8988T (cell line): ENCODE data around the gene ST7L.
A peak's percentile ranks its signal among the peaks of the same experiment; 100 is the strongest.
"Not testable (repeated sequence)": the region's sequence is repeated elsewhere in the genome, so short reads cannot be mapped to it uniquely, and the experiment has no call there.

ENCODE experiments used
- DNase-seq: peaks from one replicate; pipeline ENCODE4 v3.0.0; 2011

Gene ST7L

GRCh38 chr1:112618721-112619517 is at the start of gene ST7L:
Gene ST7L, minus strand, starts transcription at chr1:112619141. Its CDS starts 28 bp downstream, at chr1:112619113.
- peak; percentile 40 for DNase-seq

- DNase-seq: no peak
These were observed 48.0 kb upstream of the ST7L start for GRCh38 chr1:112666946-112667345.

GRCh38 chr1:112665857-112666256 is 46.9 kb upstream of the ST7L start:
- no peak for DNase-seq

- DNase-seq: no peak
These were observed 32.3 kb upstream of the ST7L start for GRCh38 chr1:112651205-112651604.

- DNase-seq: no peak
These were observed 27.3 kb upstream of the ST7L start for GRCh38 chr1:112646225-112646624.

GRCh38 chr1:112643080-112643479 is 24.1 kb upstream of the ST7L start:
- DNase-seq: no peak

- DNase-seq: not testable (repeated sequence)
These were observed 21.5 kb upstream of the ST7L start for GRCh38 chr1:112640437-112640836.

- no peak for DNase-seq
These were observed 19.1 kb upstream of the ST7L start for GRCh38 chr1:112638110-112638428.

GRCh38 chr1:112637254-112638109 is 18.5 kb upstream of the ST7L start:
- no peak for DNase-seq

GRCh38 chr1:112636597-112637253 is 17.8 kb upstream of the ST7L start:
- no peak for DNase-seq

GRCh38 chr1:112636056-112636455 is 17.1 kb upstream of the ST7L start:
- no peak for DNase-seq

- no peak for DNase-seq
These were observed 15.4 kb upstream of the ST7L start for GRCh38 chr1:112634367-112634766.

- DNase-seq: no peak
These were observed 14.7 kb upstream of the ST7L start for GRCh38 chr1:112633628-112634027.

- no peak for DNase-seq
These were observed 10.3 kb upstream of the ST7L start for GRCh38 chr1:112629256-112629655.

GRCh38 chr1:112628516-112628915 is 9.6 kb upstream of the ST7L start:
- DNase-seq: no peak

GRCh38 chr1:112626887-112627286 is 7.9 kb upstream of the ST7L start:
- DNase-seq: no peak

- DNase-seq: no peak
These were observed 7.3 kb upstream of the ST7L start for GRCh38 chr1:112626193-112626592.

- no peak for DNase-seq
These were observed 6.8 kb upstream of the ST7L start for GRCh38 chr1:112625696-112626095.

- not testable (repeated sequence) for DNase-seq
These were observed 5.6 kb upstream of the ST7L start for GRCh38 chr1:112624493-112624892.

- no peak for DNase-seq
These were observed 1.4 kb upstream of the ST7L start for GRCh38 chr1:112620377-112620695.

- peak; percentile 56 for DNase-seq
These were observed 806 bp upstream of the ST7L start, which contains the start of gene CAPZA1 for GRCh38 chr1:112619518-112620376. Gene CAPZA1, plus strand, starts transcription at chr1:112619832. Its CDS starts 13 bp downstream, at chr1:112619845.

- DNase-seq: no peak
These were observed 724 bp downstream of the ST7L start for GRCh38 chr1:112618114-112618720.
